ENCODE measurements around the gene PCSK5. TPM values are rescaled to one million over a fixed set of nuclear protein-coding genes. Genes with fewer than 3 reads are reported as not detected.

PCSK5 gene
- total and polyA plus RNA-seq, 12 donors = 2.2 to 31.8 (median 8.4) TPM

DNA sequence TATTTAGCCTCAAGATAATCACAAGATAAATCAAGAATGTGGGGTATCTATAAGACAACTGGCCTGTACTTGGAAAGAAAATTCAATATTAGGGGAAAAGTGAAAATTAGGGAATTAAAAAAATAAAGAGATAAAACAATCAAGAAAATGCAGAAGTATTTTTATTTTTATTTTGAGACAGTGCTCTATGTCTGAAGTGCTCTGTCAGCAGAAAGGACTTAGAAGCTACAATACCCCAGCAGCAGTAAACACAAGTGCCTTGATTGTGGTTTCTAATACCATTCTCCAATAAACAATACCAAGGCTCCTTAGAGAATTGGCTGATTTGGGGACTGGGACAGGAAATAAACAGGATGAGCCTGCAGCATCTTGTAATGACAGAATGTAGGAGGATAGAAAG is 358.8 kb downstream of the PCSK5 start:
- H3K4me1 ChIP-seq (replicated peaks in 1 of 2) = no peaks in the 10 kb centered on the region
- H3K4me3 ChIP-seq = no peak overlapping the region
- TF ChIP-seq POLR2A (IDR thresholded peaks at IDR 0.05) = no peak
- TF ChIP-seq, protein P1, sequence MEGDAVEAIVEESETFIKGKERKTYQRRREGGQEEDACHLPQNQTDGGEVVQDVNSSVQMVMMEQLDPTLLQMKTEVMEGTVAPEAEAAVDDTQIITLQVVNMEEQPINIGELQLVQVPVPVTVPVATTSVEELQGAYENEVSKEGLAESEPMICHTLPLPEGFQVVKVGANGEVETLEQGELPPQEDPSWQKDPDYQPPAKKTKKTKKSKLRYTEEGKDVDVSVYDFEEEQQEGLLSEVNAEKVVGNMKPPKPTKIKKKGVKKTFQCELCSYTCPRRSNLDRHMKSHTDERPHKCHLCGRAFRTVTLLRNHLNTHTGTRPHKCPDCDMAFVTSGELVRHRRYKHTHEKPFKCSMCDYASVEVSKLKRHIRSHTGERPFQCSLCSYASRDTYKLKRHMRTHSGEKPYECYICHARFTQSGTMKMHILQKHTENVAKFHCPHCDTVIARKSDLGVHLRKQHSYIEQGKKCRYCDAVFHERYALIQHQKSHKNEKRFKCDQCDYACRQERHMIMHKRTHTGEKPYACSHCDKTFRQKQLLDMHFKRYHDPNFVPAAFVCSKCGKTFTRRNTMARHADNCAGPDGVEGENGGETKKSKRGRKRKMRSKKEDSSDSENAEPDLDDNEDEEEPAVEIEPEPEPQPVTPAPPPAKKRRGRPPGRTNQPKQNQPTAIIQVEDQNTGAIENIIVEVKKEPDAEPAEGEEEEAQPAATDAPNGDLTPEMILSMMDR (IDR thresholded peaks at IDR 0.05) = no peak
- no peaks in the 10 kb centered on the region for H3K27me3 ChIP-seq
- DNase-seq = no peak
- H3K36me3 ChIP-seq (replicated peaks in 1 of 2) = no peaks in the 10 kb centered on the region
- no peak overlapping the region for H3K27ac ChIP-seq
- intact Hi-C loops (cut with DNase I) = no loop called here
- no peaks in the 10 kb centered on the region for H3K9me3 ChIP-seq (replicated peaks in 1 of 3)

DNA sequence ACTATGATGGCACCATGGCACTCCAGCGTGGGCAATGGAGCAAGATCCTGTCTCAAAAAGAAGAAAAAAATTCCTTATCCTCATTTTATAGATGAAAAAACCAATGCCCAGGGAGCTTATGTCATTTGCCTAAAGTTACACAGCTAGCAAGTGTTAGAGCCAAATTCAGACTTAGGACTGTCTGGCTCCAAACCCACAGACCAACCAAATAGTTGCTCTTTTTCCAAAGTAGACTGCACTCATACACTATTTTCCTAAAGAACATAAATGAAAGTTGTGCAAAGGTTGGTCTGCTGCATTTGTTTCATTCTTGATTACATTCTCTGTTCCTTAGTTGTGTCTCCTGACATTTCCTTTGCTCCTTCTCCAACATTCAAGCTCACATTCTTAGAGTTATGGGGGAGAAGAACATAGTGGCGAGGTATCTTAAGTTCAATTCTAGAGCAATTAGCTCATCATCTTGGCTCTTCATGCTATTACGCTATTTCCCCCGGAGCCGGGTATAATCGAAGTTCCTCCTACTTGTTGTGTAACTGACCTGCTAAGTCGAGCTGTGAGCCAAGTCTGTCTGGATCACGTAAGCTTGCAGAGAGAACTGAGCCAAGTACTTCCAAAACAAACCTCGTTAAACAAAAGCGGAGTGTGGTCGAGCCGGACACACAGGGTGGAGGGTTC is 365.4 kb downstream of the PCSK5 start:
- TF ChIP-seq POLR2A (IDR thresholded peaks at IDR 0.05) = peak in 1 of 2 donors; percentile 38
- TF ChIP-seq, protein P1 (IDR thresholded peaks at IDR 0.05) = no peak
- H3K4me1 ChIP-seq (replicated peaks in 1 of 2) = no peaks in the 10 kb centered on the region
- intact Hi-C loops (cut with DNase I) = no loop called here
- WGBS, 4 donors = 53 to 78% (median 62%) methylated on average over 12 of the region's 12 CpGs
- H3K4me3 ChIP-seq = peak overlapping the region in 1 of 4 donors; percentile 4
- H3K27me3 ChIP-seq = no peaks in the 10 kb centered on the region
- DNase-seq = peak; percentile 26 to 83 (median 79)
- no peaks in the 10 kb centered on the region for H3K36me3 ChIP-seq (replicated peaks in 1 of 2)
- H3K27ac ChIP-seq = peak overlapping the region in 3 of 5 donors; percentile 34 to 41 (median 37)
- no peaks in the 10 kb centered on the region for H3K9me3 ChIP-seq (replicated peaks in 1 of 3)

DNA sequence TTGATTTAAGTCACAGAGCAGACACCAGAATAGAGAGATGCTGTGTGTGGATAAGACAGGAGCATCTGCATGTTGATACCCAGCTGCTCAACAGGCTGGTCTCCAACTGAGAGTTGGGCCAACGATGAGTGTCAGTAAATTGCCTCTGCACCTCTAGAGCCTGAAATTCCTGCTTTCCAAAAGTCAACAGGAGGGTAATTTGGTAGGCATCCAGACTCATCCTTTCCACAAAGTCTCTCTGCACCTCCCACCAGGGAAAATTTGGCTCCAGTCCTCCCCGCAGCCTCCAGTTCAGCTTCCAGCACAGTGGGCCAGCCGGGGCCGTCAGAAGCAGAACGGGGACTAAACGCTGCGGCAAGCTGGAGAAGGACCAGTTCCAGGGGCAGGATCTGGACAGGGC is 366.8 kb downstream of the PCSK5 start:
- no peak for DNase-seq
- TF ChIP-seq, protein P1 (IDR thresholded peaks at IDR 0.05) = no peak
- no peak for TF ChIP-seq POLR2A (IDR thresholded peaks at IDR 0.05)
- H3K36me3 ChIP-seq (replicated peaks in 1 of 2) = no peaks in the 10 kb centered on the region
- H3K27me3 ChIP-seq = no peaks in the 10 kb centered on the region
- H3K27ac ChIP-seq = no peak overlapping the region
- no peak overlapping the region for H3K4me3 ChIP-seq
- 72 to 86% (median 79%) methylated on average over 1 to 7 of the region's 7 CpGs for WGBS, 4 donors
- no peaks in the 10 kb centered on the region for H3K4me1 ChIP-seq (replicated peaks in 1 of 2)
- no peaks in the 10 kb centered on the region for H3K9me3 ChIP-seq (replicated peaks in 1 of 3)
- intact Hi-C loops (cut with DNase I) = no loop called here

DNA sequence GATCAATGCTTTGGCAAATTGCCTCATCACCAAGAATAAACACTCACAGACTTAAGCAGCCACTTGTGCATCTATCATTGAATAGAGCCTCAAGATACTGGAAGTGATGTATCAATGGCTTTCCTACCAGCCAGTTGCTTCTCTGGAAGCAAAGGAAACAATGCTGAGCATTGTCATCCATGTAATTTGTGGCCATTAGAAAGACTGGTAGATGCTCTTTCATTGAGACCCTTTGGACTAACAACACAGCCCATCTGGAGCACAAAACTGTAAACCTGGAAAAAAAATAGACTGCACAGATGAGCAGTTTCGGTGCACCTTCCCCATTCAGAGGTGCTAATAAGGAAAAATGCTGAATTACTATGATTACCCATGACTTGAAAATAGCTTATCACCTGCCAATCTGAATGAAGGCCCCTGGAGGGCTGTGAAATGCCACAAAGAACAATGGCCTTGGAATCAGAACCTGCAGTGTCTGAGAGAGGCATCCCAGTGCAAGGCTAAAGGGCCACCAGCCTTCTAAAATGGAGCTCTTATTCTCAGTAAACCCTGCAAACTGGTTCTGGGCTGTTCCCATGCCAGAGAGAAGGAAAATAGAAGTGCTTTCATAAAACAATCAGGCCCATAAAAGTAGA is 376.3 kb downstream of the PCSK5 start:
- Histone ChIP-seq H3K27me3 (no peaks in the 10 kb centered on the region), H3K4me1 (replicated peaks in 1 of 2) (peaks cover 0 to 13% of the 10 kb centered on the region in 2 donors), H3K4me3 (no peak overlapping the region), H3K27ac (no peak overlapping the region), H3K9me3 (replicated peaks in 1 of 3) (no peaks in the 10 kb centered on the region), H3K36me3 (replicated peaks in 1 of 2) (no peaks in the 10 kb centered on the region)
- 89 to 100% (median 99%) methylated on average over 1 of the region's 1 CpG for WGBS, 4 donors
- no peak for TF ChIP-seq POLR2A (IDR thresholded peaks at IDR 0.05)
- TF ChIP-seq, protein P1 (IDR thresholded peaks at IDR 0.05) = no peak
- DNase-seq = no peak
- intact Hi-C loops (cut with DNase I) = no loop called here

Data from adrenal gland (tissue), 12 donors.